Measurements from ENCODE around the gene CCDC196.

The CCDC196 gene, protein sequence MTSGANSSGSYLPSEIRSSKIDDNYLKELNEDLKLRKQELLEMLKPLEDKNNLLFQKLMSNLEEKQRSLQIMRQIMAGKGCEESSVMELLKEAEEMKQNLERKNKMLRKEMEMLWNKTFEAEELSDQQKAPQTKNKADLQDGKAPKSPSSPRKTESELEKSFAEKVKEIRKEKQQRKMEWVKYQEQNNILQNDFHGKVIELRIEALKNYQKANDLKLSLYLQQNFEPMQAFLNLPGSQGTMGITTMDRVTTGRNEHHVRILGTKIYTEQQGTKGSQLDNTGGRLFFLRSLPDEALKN

DNA sequence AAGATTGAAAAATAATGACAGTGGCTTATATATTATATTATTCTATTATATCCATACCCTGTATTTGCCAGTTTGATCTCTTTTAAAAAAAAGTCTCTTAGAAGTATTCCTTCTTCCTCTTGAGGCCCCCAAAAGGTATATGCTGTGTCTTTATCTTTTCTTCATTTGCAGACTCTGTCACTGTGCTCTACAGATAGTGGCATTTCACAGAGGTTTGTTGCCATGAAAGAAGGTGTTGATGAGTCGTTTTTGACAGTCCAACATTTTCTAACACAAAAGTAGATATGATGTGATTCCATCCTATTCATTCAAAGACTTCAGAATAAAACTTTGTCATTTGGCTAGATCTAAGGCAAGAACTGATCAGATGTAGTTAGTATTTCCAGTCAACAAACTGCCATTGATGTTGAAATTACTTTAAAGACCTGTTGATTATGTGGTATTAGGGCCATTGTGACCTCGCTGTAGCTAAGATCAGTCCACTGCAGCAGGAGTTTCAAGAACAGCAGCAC, at the start of gene CCDC196:
CCDC196 (plus strand) TSS at position 462 of the 512 bp plus-strand sequence. CDS start 132 bp downstream, outside the sequence.
- no peak for DNase-seq

DNA sequence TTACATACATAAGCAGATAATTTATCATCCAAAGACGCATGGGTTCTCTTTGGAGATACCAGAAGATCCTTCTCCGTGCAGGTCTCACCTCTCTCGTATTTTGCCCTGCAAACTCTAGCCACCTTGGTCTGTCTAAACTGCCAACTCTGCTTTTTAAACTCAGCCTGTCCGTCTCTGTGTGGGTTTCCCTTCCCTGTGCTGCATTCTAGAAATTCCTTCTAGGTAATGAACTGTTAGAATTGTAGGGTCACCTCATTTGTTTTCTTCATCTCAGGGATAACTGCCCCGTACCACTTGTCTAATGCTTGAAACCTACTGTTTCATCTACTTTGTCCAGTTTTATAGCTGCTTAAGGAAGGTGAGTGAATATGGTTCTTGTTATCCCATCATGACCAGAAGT, 45.4 kb upstream of the CCDC196 start:
- no peak for DNase-seq

DNA sequence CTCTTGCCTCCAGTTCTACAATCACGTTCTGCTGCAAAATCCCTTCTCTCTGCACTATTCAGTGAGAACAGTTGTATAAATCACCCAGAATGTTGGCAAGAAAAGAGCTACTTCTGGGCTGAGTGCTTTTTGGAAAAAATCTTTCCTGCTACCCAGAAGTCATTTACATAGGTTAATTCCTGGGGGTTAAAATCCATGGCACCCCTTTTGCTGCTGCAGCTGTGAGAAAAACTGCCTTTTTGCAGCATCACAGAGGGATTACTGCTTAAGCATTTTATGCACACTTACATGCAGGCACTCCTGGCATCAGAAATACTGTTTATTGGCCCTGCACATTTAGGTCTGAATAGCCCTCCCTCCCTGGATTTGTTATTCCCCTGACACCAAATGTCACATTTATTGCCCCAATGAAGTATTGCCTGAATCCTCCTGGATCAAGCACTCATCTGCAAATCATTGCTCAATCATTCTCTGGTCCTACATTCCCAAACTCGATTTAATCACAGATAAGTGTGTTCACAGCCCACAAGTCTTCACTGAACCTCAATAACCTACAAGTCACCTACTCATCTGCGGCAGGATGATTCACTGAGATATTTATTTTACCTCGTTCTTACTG, 43.1 kb upstream of the CCDC196 start:
- DNase-seq, result no peak

DNA sequence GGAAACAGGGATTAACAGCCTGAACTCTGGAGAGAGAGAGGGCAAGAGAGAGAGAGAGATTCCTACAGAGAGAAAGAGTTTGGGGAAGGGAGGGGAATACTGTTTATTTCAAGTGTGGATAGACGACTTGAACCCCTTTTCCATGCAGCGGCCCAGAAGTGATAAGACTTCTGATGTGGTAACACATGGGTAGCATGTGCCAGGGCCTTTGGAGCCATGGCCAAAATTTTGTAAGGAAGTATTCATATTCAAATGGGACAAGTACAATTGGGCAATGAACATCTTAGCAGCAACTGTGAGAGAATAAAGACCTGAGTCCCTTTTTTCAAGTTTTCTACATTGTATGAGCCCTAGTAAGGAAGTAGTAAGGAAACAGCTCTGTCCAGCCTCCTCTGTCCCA, 42.4 kb upstream of the CCDC196 start:
- DNase-seq, result no peak

DNA sequence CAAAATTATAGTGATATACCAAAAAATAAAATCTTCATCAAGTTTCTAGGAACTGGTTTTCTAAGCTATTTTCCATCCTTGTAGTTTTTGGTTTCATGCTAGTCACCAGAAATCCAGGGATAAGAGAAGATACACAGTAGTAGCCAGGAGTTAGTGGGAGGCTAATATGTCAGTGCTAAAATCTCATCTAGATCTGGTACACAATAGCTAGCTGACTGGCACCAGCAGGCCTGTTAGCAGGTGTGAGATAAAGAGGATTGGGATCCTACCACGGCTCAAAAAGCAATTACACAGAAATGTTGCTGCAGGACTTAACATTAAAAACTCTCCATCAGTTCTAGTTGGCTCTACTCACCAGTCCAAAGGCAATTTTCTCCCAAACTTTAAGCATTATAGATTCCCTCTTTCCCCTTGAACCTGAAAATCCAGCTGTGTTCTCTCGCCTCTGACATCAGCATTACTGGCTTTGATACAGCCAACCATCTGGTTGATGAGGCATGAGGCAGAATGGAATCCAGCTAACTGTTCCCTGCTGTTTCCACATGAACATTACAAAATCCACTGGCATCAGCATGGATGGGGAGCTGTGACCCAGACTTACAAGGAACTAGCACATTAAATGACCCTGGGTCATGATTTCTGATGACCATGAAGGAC, 41.8 kb upstream of the CCDC196 start:
- DNase-seq, result no peak

DNA sequence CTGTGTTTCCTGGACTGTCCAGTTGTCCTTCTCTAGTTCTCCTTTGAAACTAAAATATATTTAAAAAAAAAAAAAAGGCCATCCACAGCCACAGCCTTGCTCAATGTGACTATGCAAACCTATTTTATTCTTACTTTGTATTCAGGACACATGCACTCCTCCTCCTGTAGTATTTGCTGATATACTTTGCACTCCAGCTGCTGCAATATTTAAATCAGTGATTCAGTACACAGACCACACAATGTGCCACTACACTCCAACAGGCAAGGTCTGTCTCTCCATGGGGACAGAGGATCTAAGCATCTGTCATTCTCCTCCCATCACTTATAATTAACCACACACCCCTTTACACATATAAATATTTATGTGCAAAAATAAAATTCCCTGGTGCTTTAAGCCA, 40.2 kb upstream of the CCDC196 start:
- no peak for DNase-seq

DNA sequence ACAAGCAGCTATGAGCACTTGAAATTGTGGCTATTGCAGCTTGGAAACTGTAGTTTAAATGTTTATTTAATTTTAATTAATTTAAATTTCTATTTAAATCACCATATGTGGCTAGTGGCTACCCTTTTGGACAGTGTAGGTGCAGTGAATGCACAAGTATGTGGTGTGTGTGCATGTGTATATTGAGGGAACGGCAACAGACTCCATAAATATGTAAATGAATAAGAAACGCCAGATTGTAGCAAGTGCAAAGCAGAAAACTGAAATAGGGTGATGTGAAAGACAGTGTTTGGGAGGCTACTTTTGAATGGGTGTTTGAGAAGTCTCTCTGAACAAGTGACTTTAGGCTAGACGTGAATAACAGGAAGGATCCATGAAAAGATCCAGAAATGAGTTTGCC, 32.7 kb upstream of the CCDC196 start:
- no peak for DNase-seq

DNA sequence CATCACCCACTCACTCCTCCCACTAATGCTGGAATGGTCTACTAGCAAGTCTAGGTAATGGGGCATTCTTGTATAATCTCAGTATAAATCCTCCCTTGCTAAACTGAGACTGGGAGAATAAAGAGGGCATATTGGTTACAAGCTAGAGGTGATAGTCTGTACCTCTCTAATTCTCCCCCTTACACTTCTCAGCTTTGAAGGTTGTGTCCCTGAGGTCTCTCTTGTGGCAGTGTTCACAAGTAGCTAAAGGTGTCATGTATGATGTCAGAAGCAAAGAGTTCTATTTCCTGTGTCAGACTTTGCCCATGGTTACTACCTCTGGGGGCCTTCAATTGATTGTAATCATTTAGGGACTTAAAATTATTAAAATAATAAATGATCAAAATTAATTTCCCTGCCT, 26.6 kb upstream of the CCDC196 start:
- DNase-seq, result no peak

DNA sequence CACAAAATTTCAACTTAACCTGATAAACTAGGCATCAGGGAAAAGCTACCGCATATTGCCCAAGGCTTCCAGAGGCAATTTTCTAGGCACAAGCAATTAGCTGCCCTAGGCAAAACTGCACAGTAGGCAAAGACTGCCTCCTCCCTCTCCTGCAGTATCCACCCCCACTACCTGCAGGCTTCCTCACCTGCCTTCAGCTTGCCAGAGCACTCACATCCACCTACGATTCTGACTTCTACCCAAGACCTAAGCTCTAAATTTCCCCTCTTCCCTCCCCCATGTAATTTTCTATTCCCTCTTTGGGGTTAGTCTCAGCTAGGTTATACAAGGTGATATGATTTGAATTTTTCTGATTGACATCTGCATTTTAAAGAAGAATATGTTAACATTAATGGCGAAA, 21.9 kb upstream of the CCDC196 start:
- no peak for DNase-seq

DNA sequence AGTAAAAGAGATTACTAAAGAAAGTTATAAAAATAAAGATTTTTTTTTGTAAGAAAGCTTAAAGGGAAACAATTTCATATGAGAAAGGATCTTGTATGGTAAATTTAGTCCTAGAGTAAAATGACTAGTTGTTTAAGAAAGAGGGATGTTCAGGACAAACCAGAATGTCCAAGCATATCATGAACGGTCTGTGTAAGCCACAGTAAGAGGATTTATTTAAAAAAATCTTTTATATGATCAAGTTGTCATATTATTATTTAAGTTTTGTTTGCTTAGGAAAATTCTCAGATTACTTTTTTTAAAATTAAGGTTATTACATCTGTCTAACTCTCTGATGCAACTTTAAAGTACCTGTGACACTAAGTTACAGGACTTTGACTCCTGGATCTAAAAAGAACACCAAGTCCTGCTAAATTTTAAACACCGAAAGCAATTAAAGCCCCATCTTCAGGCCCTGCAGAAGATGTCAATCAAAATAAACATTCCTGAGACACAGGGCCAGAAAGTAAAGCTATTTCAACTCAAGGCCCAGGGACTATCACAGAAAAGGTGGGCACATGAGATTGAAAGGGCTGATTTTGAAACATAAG, 17.3 kb upstream of the CCDC196 start:
- no peak for DNase-seq

DNA sequence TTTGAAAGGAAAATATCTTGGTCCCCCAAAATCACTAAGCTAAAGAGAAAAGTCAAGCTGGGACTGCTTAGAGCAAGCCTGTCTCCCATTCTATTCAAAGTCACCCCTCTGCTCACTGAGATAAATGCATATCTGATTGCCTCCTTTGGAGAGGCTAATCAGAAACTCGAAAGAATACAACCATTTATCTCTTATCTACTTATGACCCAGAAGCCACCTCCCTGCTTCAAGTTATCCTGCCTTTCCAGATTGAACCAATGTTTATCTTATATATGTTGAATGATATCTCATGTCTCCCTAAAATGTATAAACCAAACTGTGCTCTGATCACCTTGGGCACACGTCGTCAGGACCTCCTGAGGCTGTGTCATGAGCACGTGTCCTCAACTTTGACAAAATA, 14.6 kb upstream of the CCDC196 start:
- DNase-seq, result no peak

DNA sequence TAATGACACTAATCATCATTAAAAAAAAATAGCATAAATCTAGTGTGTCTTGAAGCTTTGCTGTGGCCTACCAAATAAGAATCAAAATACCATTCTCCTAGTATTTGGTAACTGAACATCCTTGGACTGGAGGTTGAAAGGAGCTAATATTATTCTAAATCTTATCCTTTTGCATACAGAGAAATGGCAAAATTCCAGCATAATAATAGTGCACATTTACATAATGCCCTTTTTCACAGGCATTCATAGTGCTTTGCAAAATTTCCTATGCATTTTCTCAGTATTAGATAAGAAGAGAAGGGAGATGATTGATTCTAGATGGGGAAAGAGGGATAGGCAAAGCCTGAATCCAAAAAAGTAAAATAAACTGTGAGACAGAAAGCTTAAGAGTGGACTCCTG, 13.9 kb upstream of the CCDC196 start:
- no peak for DNase-seq

DNA sequence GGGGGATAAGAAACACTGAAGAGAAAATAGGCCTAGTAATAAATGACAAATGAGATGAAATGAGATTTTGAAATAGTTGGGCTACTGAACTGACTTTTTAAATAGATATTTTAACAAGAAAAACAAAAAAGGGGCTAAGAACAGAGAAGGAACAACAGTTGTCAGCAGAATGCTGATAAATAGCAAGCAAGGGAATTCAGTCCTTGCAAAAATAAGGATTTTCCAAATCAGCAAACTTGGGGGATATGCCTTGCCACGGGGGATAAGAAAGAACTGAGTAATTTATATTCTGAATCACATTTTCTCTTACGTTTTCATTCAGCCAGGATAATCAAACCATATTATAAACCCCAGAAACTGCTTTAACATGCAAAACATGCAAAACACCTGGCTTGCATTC, 12.9 kb upstream of the CCDC196 start:
- no peak for DNase-seq

DNA sequence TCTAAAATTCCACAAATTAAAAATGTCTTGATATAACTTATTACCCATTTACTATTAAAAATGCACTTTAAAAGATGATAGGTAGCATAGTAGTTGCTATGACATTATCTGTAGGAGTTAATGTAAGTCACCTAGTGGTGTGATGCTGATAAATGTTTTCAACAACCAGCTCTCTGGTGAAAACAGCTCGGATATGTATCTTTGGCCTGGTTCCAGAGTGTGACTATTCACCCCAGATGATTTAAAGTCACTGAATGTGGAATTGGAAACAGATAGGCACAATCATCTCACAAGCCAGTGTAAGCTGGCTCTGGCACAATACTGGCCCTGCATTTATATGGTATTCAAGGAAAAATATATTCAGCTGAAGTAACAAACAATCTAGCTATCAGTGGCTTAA, 9.2 kb upstream of the CCDC196 start:
- no peak for DNase-seq

DNA sequence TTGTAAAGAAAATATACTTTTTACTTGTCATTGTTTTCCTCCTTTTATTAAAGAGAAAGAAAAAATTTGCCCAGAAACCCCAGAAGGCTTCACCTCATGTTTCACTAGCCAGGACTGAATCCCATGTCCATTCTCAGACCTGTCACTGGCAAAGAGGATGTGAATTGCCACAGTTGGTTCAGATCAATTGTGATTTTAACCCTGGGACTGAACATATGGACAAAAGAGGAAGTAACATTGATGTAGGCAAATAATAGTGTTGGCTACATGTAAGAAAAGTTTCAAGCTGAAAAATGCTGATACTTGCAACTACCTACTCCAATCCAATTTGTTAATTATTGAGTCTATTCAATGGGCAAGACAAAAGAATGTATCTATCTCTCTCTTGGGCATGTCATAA, 8.6 kb upstream of the CCDC196 start:
- DNase-seq, result no peak

DNA sequence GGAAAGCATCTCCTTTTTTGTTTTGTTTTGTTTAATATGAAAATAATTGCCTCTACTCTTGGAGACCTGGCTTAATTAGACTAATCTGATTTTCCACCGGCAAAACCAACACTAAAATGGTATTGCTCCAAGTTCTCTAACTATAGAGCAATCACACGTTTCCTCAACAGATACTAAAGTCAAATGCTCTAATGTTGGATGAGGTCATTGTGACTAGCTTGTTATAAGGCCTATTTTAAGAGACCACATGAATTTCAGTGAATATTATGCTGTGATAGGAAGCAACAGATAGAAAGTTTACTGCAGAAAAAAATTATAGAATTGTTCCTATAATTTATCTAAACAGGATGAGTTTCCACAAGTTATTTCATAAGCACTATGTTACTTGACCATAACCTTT, 3.3 kb upstream of the CCDC196 start:
- DNase-seq, result no peak

DNA sequence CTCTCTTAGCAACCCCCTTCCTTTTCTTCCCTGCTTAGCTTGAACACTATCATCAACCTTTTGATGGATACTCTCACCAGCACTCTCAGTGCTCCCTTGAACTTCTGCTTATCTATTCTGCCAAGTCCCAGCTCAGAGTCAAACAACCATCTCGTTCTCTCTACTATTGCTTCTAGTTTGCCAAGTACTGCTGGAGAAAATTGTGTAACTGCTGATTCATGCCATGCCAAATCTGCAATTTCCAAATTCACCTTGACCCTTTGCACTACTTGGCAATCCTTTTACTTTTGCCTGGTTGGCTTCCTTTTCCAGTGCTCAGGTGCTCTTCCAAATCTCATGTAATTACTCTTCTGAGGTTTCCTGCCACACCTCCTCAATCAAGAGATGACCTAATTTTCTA, 2.8 kb upstream of the CCDC196 start:
- DNase-seq, result no peak

DNA sequence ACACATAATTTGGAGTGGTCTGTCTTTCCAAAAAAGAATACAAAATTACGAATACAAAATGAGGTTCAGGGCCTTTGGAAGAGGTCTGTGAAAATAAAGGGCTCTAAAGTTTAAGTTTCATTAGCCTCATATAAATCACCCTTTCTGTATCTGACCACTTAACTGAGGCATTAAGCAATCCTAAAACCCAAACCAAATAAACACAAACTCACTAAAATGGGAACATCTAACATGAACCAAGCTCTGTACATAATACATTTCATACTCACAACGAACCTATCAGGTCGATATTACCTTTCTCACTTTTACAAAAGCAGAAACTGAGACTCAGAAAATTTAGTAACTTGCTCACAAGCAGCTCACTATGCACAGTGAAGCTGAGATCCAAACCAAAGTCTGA, 1.1 kb upstream of the CCDC196 start:
- no peak for DNase-seq

DNA sequence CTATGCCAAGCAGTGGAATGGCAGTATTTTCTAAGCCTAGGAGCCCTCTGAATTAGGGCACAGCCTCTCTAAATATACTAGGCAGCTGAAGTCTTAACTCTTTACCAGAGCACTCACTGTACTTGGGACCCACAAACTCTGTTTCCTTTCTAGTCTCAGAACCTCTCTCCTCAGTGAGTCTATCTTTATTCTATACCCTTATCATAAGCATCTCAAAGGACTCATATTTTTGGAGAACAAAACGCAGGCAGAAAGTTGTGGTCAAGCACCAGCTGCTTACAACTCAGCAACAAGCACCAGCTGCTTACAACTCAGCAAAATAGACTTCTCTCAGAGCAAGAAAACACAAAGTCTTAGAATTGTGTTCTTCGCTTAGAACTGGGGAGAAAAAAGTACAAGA, 993 bp downstream of the CCDC196 start:
- DNase-seq, result no peak

DNA sequence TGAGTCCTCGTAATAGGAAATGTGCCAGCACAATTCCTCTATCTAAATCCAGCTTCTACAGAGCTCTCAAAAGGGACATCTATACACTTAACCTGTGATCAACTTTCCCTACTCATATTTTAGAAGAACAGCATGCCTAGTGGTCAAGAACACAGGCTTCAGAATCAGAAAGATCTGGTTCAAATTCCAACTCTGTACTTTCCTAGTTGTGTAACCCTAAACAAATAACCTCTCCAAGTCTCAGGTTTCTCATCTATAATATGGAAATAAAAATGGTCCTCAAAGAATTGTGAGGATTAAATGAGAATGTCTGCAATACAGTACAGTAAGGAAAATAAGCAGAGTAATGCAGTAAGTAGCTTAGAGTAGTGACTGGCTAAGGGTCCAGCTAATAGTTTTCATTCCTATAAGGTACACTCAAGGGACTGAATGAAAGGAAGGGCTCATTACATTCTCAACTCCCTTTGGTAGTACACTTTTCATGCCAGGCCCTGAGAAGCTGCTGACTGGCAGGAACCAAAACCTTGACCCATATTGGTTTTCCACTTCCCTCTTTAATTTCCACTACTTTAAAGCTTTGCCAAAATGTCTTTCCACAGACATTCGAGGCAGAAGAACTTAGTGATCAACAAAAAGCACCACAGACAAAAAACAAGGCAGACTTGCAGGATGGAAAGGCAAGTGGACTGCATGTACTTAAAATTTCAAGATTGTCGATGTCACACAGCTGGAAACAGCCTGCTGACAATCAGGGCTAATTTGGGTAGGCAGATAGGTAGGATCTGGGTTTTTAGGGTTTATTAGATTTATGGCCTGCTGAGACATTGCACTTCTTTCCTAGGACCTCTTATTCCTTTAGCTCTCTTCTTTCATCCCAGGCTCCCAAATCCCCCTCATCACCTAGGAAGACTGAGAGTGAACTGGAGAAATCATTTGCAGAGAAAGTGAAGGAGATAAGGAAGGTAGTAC, 4.3 kb downstream of the CCDC196 start:
- no peak for DNase-seq

DNA sequence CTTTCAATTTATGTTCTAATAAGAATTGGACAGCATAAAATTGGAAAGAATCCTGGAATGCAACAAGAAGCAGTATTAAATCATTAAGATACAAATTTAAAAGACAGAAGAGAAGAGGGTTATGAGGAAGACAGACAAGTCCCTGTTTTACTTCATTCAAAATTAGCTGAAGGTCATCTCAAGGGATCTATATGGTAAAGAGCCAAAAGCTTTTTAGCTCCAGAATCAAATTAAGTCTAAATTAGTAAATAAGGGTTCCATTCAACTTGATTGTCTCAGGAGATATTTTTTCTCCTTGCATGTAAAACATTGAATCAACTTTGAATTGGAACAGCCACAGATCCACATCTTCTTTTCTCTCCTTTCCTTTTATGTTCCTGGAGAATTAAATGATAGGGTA, 7.6 kb downstream of the CCDC196 start:
- DNase-seq, result no peak

Measured in anterior cingulate cortex (tissue), 58 donors.